Measurements from ENCODE around the gene PRR30. TPM values are rescaled to one million over a fixed set of nuclear protein-coding genes. Genes with fewer than 3 reads are reported as not detected.

Gene PRR30
- total and polyA plus RNA-seq, 2 of the 4 experiments (the other 2 are of a cell fraction): not detected

DNA sequence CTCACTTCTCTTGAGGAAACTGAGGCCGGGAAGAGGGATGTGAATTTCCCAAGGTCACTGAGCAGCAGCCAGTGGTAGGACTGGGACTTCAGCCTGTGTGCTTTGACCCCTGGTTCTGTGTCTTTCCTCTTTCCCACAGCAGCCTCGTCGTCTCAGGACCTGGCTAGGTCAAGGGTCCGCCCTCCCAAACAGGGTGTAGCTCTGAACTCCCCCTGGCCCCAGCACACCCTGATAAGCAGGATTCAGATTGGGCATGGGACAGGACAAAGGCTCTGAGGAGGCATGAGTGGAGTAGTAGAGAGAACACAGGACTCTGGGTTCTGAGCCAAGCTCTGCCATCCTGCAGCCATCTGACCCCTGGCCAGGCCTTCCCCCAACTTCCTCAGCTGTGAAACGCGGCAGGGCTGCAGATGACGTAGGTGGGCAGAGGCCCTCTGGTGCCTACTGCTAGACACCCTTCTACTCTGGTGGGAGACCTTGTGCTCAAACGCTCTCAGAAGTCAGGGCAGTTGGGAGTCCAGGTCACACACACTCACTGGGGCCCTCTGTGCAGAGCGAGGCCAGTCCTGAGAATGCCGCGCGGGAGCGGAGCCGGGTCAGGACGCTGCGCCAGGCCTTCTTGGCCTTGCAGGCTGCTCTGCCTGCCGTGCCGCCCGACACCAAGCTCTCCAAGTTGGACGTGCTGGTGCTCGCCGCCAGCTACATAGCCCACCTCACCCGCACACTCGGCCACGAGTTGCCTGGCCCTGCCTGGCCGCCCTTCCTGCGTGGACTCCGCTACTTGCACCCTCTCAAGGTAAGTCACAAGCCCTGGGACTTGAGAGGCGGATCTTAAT lies 10.6 kb upstream of the PRR30 start:
- Histone ChIP-seq H3K14ac (replicated peaks; ENCODE audit: low read depth, low read length) (no peak overlapping the region), H3K27me3 (ENCODE audit: control insufficient read depth, insufficient read depth, low read length) (peaks cover 31% of the 10 kb centered on the region), H2BK20ac (ENCODE audit: low read depth, low read length) (no peak overlapping the region), H3K9ac (ENCODE audit: low read depth, low read length) (no peak overlapping the region), H2AK9ac (replicated peaks; ENCODE audit: low read depth, low read length, poor library complexity) (no peak overlapping the region), H3K27ac (ENCODE audit: insufficient read depth, low read length) (no peak overlapping the region), H4K20me1 (ENCODE audit: insufficient read depth, low read length) (no peaks in the 10 kb centered on the region), H4K8ac (ENCODE audit: low read depth in 2 of 2, low read length in 2 of 2) (no peak overlapping the region), H4K5ac (ENCODE audit: low read depth, low read length) (no peak overlapping the region), H2BK15ac (ENCODE audit: low read depth, low read length) (no peak overlapping the region), H3K56ac (ENCODE audit: extremely low read depth, insufficient read depth, low read length) (no peak overlapping the region), H3K4ac (ENCODE audit: low read depth, low read length) (no peak overlapping the region), H2BK5ac (ENCODE audit: low read depth, low read length, poor library complexity, severe bottlenecking) (no peak overlapping the region), H3K36me3 (ENCODE audit: control insufficient read depth, insufficient read depth, low read length) (no peaks in the 10 kb centered on the region), H3K18ac (ENCODE audit: low read depth, low read length) (no peak overlapping the region), H2AK5ac (ENCODE audit: low read depth, low read length) (no peak overlapping the region), H2AFZ (replicated peaks; ENCODE audit: low read length, poor library complexity) (no peak overlapping the region), H3K9me3 (ENCODE audit: control insufficient read depth, insufficient read depth, low read length) (no peaks in the 10 kb centered on the region), H3K4me2 (ENCODE audit: low read depth, low read length) (no peak overlapping the region), H2BK120ac (ENCODE audit: low read depth, low read length) (no peak overlapping the region), H3K23ac (ENCODE audit: low read depth, low read length) (no peak overlapping the region), H3K79me1 (ENCODE audit: low read depth in 1 of 2, low read length in 2 of 2) (no peaks in the 10 kb centered on the region), H3K9me1 (ENCODE audit: insufficient read depth, low read length) (no peaks in the 10 kb centered on the region; the same call in 1 of the 2 replicates), H3K4me1 (ENCODE audit: control insufficient read depth, insufficient read depth, low read length) (no peaks in the 10 kb centered on the region), H4K91ac (ENCODE audit: insufficient read depth, low read depth, low read length) (no peak overlapping the region), H3K4me3 (ENCODE audit: insufficient read depth, low read depth, low read length) (no peak overlapping the region)
- DNase-seq (no peak), ATAC-seq (ENCODE audit: low read depth) (no peak)
- 83% methylated on average over 15 of the region's 29 CpGs; no CpG with 5 or more reads in 1 of the 2 experiments for WGBS, 2 experiments (ENCODE audit: extremely low coverage in 2 of 2, insufficient read length in 1 of 2)
- intact Hi-C loops (cut with micrococcal nuclease): no loop called here
- dilution Hi-C loops (cut with HindIII; ENCODE audit: low sequenced_read_pairs, unreplicated experiment): no loop called here
- TF ChIP-seq RCOR1 (IDR thresholded peaks at IDR 0.05; ENCODE audit: insufficient replicate concordance, low read length) (no peak), MAFK (IDR thresholded peaks at IDR 0.05; ENCODE audit: low read depth, low read length) (no peak), MAZ (IDR thresholded peaks at IDR 0.05; ENCODE audit: borderline replicate concordance, low read depth, low read length) (no peak), USF2 (IDR thresholded peaks at IDR 0.05; ENCODE audit: low read depth, low read length) (no peak), CEBPB (IDR thresholded peaks at IDR 0.05; ENCODE audit: low read depth, low read length) (no peak), RFX5 (IDR thresholded peaks at IDR 0.05; ENCODE audit: low read depth, low read length) (no peak), RAD21 (IDR thresholded peaks at IDR 0.05; ENCODE audit: low read length) (no peak), POLR2A (IDR thresholded peaks at IDR 0.05; ENCODE audit: low read depth, low read length) (no peak), CHD1 (IDR thresholded peaks at IDR 0.05; ENCODE audit: low read depth, low read length) (no peak), NFE2L2 (IDR thresholded peaks at IDR 0.05; ENCODE audit: low read depth, low read length) (no peak), SMC3 (IDR thresholded peaks at IDR 0.05; ENCODE audit: low read depth, low read length) (no peak), BHLHE40 (IDR thresholded peaks at IDR 0.05; ENCODE audit: low read depth, low read length) (no peak)
- TF ChIP-seq, protein P1, sequence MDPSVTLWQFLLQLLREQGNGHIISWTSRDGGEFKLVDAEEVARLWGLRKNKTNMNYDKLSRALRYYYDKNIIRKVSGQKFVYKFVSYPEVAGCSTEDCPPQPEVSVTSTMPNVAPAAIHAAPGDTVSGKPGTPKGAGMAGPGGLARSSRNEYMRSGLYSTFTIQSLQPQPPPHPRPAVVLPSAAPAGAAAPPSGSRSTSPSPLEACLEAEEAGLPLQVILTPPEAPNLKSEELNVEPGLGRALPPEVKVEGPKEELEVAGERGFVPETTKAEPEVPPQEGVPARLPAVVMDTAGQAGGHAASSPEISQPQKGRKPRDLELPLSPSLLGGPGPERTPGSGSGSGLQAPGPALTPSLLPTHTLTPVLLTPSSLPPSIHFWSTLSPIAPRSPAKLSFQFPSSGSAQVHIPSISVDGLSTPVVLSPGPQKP (IDR thresholded peaks at IDR 0.05; ENCODE audit: borderline replicate concordance, low read depth, low read length): no peak
- in situ Hi-C loops (cut with MboI; ENCODE audit: low sequenced_read_pairs): no loop called here
- POLR2A ChIA-PET (ENCODE audit: unreplicated experiment): no interaction called here
- CTCF ChIA-PET: interaction anchor here (0.5 kb wide), 1 partner anchor 12 kb away, joined by 3 read pairs; no protein-coding TSS in a partner anchor
- BruUV-seq (replicated peaks): no TSS peak

Measured in IMR-90 (cell line).